Measurements from ENCODE around the gene SHISAL2A. TPM values are rescaled to one million over a fixed set of nuclear protein-coding genes. Genes with fewer than 3 reads are reported as not detected.
A peak's percentile ranks its signal among the peaks of the same experiment; 100 is the strongest.

Gene SHISAL2A
- total RNA-seq, 2 experiments from 2014 or later = 25.9 to 28.4 TPM

GRCh38 chr1:52636721-52637695, 4.0 kb downstream of the SHISAL2A start:
- Mint-ChIP-seq H3K9me3 (no peaks in the 10 kb centered on the region), H3K27ac (peak overlapping the region; percentile 98), H3K36me3 (ENCODE audit: low read depth) (peaks cover 38% of the 10 kb centered on the region), H3K4me3 (peak overlapping the region; percentile 86), H3K4me1 (ENCODE audit: low read depth) (peaks cover 84% of the 10 kb centered on the region), H3K27me3 (no peaks in the 10 kb centered on the region)
- H3K36me3 ChIP-seq (ENCODE audit: insufficient read depth, low read length) = peaks cover 8% of the 10 kb centered on the region
- ATAC-seq (ENCODE audit: poor library complexity) (peak; percentile 66), DNase-seq (peak; percentile 58 to 91 (median 66))
- intact Hi-C loops (cut with DNase I, micrococcal nuclease) = loop anchor here in 1 of 2 experiments (1.0 to 2.0 kb wide), 3 partner anchors 35 to 84 kb away; partner anchors contain the start of genes GPX7 and TUT4
- peaks cover 92% of the 10 kb centered on the region for H3K4me1 ChIP-seq (ENCODE audit: insufficient read depth, low read length)
- H3K4me3 ChIP-seq (ENCODE audit: low read length) = peak overlapping the region; percentile 41
- ChIA-PET CTCF (interaction anchor here (1.0 to 1.7 kb wide), 3 partner anchors 10 to 49 kb away, joined by 3 to 6 read pairs (median 3); no protein-coding TSS in a partner anchor), POLR2A (interaction anchor here (0.6 to 8.7 kb wide), 17 partner anchors 10 to 604 kb away, joined by 3 to 97 read pairs (median 3); partner anchors contain the start of genes GPX7, ORC1, PRPF38A and TUT4)
- no peaks in the 10 kb centered on the region for H3K9me3 ChIP-seq (ENCODE audit: control insufficient read depth in 1 of 2, insufficient read depth in 1 of 2, low read length in 2 of 2)
- no peaks in the 10 kb centered on the region for H3K27me3 ChIP-seq (ENCODE audit: control insufficient read depth in 1 of 2, insufficient read depth in 2 of 2, low read length in 2 of 2)
- no peak for TF ChIP-seq CTCF (IDR thresholded peaks at IDR 0.05)
- peak overlapping the region; percentile 93 to 94 for H3K27ac ChIP-seq (ENCODE audit: low read depth in 1 of 2, low read length in 2 of 2)

- no peak for TF ChIP-seq CTCF (IDR thresholded peaks at IDR 0.05)
- Histone ChIP-seq H3K4me3 (ENCODE audit: low read length) (peak overlapping the region; percentile 41), H3K9me3 (ENCODE audit: control insufficient read depth in 1 of 2, insufficient read depth in 1 of 2, low read length in 2 of 2) (no peaks in the 10 kb centered on the region), H3K27ac (ENCODE audit: low read depth in 1 of 2, low read length in 2 of 2) (peak overlapping the region; percentile 93 to 94), H3K27me3 (ENCODE audit: control insufficient read depth in 1 of 2, insufficient read depth in 2 of 2, low read length in 2 of 2) (no peaks in the 10 kb centered on the region), H3K36me3 (ENCODE audit: insufficient read depth, low read length) (peaks cover 11% of the 10 kb centered on the region), H3K4me1 (ENCODE audit: insufficient read depth, low read length) (peaks cover 89% of the 10 kb centered on the region)
- no peak for ATAC-seq (ENCODE audit: poor library complexity)
- peak overlapping the region; percentile 86 for H3K4me3 Mint-ChIP-seq
- no peaks in the 10 kb centered on the region for H3K27me3 Mint-ChIP-seq
- intact Hi-C loops (cut with DNase I, micrococcal nuclease) = loop anchor here in 1 of 2 experiments (1.0 to 2.0 kb wide), 3 partner anchors 36 to 85 kb away; partner anchors contain the start of genes GPX7 and TUT4
- no peaks in the 10 kb centered on the region for H3K9me3 Mint-ChIP-seq
- peak overlapping the region; percentile 98 for H3K27ac Mint-ChIP-seq
- H3K36me3 Mint-ChIP-seq (ENCODE audit: low read depth) = peaks cover 48% of the 10 kb centered on the region
- no peak for DNase-seq
- H3K4me1 Mint-ChIP-seq (ENCODE audit: low read depth) = peaks cover 85% of the 10 kb centered on the region
- CTCF ChIA-PET = interaction anchor here (0.8 to 1.7 kb wide), 4 partner anchors 13 to 214 kb away, joined by 3 to 6 read pairs (median 3); no protein-coding TSS in a partner anchor
- POLR2A ChIA-PET = interaction anchor here (0.7 to 8.7 kb wide), 15 partner anchors 11 to 234 kb away, joined by 3 to 97 read pairs (median 3); partner anchors contain the start of genes ORC1, PRPF38A and TUT4
Observed at GRCh38 chr1:52637946-52638345, 5.0 kb downstream of the SHISAL2A start.

GRCh38 chr1:52640697-52641096, 7.7 kb downstream of the SHISAL2A start:
- no peak for TF ChIP-seq CTCF (IDR thresholded peaks at IDR 0.05)
- Mint-ChIP-seq H3K4me1 (ENCODE audit: low read depth) (peaks cover 67% of the 10 kb centered on the region), H3K27me3 (no peaks in the 10 kb centered on the region), H3K27ac (peak overlapping the region; percentile 77), H3K9me3 (no peaks in the 10 kb centered on the region), H3K36me3 (ENCODE audit: low read depth) (peaks cover 61% of the 10 kb centered on the region), H3K4me3 (no peak overlapping the region)
- Histone ChIP-seq H3K27ac (ENCODE audit: low read depth in 1 of 2, low read length in 2 of 2) (no peak overlapping the region), H3K36me3 (ENCODE audit: insufficient read depth, low read length) (peaks cover 28% of the 10 kb centered on the region), H3K4me1 (ENCODE audit: insufficient read depth, low read length) (peaks cover 66% of the 10 kb centered on the region), H3K4me3 (ENCODE audit: low read length) (no peak overlapping the region), H3K27me3 (ENCODE audit: control insufficient read depth in 1 of 2, insufficient read depth in 2 of 2, low read length in 2 of 2) (no peaks in the 10 kb centered on the region), H3K9me3 (ENCODE audit: control insufficient read depth in 1 of 2, insufficient read depth in 1 of 2, low read length in 2 of 2) (no peaks in the 10 kb centered on the region)
- ATAC-seq (ENCODE audit: poor library complexity) = no peak
- DNase-seq = no peak
- ChIA-PET CTCF (interaction anchor here (1.1 kb wide), 1 partner anchor 88 kb away, joined by 3 read pairs; the partner anchor contains the start of gene TUT4), POLR2A (interaction anchor here (1.0 to 1.7 kb wide), 2 partner anchors 39 to 88 kb away, joined by 3 to 7 read pairs; partner anchors contain the start of gene TUT4)
- intact Hi-C loops (cut with DNase I, micrococcal nuclease) = no loop called here
